Endothelial cell (in vitro differentiated cells): ENCODE measurements around the gene HLA-B. TPM values are rescaled to one million over a fixed set of nuclear protein-coding genes. Genes with fewer than 3 reads are reported as not detected.
A peak's percentile ranks its signal among the peaks of the same experiment; 100 is the strongest.
"Not testable (repeated sequence)": the region's sequence is repeated elsewhere in the genome, so short reads cannot be mapped to it uniquely, and the experiment has no call there.

Experiments used
- DNase-seq: peaks from one replicate; pipeline ENCODE4 v3.0.0; 2021; ENCODE audit warnings: low spot score
- H3K27ac Mint-ChIP-seq: one replicate; pipeline ENCODE4 v1.8.0; 2021; ENCODE audit warnings: mixed read lengths, inconsistent platforms; ENCODE audit not compliant: unreplicated experiment
- H3K27me3 Mint-ChIP-seq: one replicate; pipeline ENCODE4 v1.8.0; 2021; ENCODE audit warnings: mild to moderate bottlenecking, moderate library complexity, mixed read lengths, inconsistent platforms; ENCODE audit not compliant: unreplicated experiment
- H3K36me3 Mint-ChIP-seq: one replicate; pipeline ENCODE4 v1.8.0; 2021; ENCODE audit warnings: mild to moderate bottlenecking, low read depth, mixed read lengths, inconsistent platforms; ENCODE audit not compliant: unreplicated experiment
- H3K4me1 Mint-ChIP-seq: one replicate; pipeline ENCODE4 v1.8.0; 2021; ENCODE audit warnings: mild to moderate bottlenecking, mixed read lengths, inconsistent platforms; ENCODE audit not compliant: unreplicated experiment
- H3K4me3 Mint-ChIP-seq: one replicate; pipeline ENCODE4 v1.8.0; 2021; ENCODE audit warnings: mild to moderate bottlenecking, mixed read lengths, inconsistent platforms; ENCODE audit not compliant: unreplicated experiment
- H3K9me3 Mint-ChIP-seq: one replicate; pipeline ENCODE4 v1.8.0; 2021; ENCODE audit warnings: mixed read lengths, inconsistent platforms; ENCODE audit not compliant: unreplicated experiment
- total RNA-seq: library from RNA; stranded (reverse); fragmentation: NEBNext Ultra II Directional; extraction: Animal tissue kit (Norgen Biotek cat#: 25700); gene quantifications from one replicate; pipeline ENCODE4 v1.2.1, GENCODE V29; 2021; ENCODE audit not compliant: unreplicated experiment
- TF ChIP-seq, protein P1 (sequence below): fragments of 200-600 bp; sonication (generic); IDR thresholded peaks from one replicate; pipeline ENCODE4 v1.5.0; 2021; ENCODE audit warnings: antibody characterized with exemption; ENCODE audit not compliant: unreplicated experiment

HLA-B gene
- total RNA-seq, 1 donor from 2014 or later = 301 TPM

DNA sequence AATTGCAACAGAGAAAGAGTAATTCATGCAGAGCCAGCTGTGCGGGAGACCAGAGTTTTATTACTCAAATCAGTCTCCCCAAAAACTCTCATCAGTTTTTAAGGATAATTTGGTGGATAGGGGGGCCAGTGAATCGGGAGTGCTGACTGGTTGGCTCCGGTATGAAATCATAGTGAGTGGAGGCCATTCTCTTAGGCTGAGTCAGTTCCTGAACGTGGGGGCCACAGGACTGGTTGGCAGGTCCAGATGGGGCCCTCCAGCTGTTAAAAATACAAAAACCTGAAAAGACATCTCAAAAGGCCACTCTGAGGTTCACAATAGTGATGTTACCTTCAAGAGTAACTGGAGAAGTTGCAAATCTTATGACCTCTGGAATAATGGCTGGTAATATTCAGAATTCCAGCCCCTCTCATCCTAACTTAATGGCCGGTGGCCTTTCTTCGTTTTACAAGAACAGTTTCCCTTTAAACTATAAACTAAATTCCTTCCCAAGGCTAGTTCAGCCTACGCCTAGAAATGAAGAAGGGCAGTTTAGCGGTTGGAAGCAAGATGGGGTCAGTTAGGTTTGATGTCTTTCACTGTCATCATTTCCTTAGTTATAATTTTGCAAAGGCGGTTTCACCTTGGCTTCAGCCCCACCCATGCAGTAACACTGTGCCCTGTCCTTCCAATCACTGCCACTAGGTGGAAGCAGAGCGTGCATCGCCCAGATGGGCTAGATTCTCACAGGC, 39.6 kb upstream of the HLA-B start:
- peak; percentile 83 for DNase-seq
- TF ChIP-seq, protein P1, sequence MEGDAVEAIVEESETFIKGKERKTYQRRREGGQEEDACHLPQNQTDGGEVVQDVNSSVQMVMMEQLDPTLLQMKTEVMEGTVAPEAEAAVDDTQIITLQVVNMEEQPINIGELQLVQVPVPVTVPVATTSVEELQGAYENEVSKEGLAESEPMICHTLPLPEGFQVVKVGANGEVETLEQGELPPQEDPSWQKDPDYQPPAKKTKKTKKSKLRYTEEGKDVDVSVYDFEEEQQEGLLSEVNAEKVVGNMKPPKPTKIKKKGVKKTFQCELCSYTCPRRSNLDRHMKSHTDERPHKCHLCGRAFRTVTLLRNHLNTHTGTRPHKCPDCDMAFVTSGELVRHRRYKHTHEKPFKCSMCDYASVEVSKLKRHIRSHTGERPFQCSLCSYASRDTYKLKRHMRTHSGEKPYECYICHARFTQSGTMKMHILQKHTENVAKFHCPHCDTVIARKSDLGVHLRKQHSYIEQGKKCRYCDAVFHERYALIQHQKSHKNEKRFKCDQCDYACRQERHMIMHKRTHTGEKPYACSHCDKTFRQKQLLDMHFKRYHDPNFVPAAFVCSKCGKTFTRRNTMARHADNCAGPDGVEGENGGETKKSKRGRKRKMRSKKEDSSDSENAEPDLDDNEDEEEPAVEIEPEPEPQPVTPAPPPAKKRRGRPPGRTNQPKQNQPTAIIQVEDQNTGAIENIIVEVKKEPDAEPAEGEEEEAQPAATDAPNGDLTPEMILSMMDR = peak; percentile 63
- H3K27me3 Mint-ChIP-seq = peaks cover 3% of the 10 kb centered on the region
- H3K4me3 Mint-ChIP-seq = no peak overlapping the region
- peaks cover 29% of the 10 kb centered on the region for H3K4me1 Mint-ChIP-seq
- peaks cover 10% of the 10 kb centered on the region for H3K36me3 Mint-ChIP-seq
- H3K9me3 Mint-ChIP-seq = no peaks in the 10 kb centered on the region
- H3K27ac Mint-ChIP-seq = no peak overlapping the region

DNA sequence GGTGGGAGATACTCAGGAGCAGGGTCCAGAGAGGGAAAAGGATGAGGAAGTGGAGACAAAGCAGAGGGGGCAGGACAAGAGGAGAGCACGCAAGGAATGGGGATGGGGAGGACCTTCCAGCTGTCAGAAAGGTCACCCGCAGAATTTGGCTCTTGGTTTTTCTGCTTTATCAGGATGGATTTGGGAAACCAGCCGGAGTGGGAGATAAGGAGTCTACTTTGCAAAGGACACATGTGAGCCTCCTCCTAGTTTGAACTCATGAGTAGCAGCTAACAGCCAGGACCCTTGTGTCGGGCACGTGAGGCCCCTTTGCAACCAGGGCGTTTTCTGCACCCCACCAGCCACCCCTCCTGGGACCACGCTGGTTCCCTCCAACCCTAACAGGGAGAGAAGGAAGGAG, 38.9 kb upstream of the HLA-B start:
- Mint-ChIP-seq H3K27me3 (peaks cover under 1% of the 10 kb centered on the region), H3K9me3 (no peaks in the 10 kb centered on the region), H3K36me3 (peaks cover 5% of the 10 kb centered on the region), H3K4me1 (peaks cover 22% of the 10 kb centered on the region), H3K4me3 (no peak overlapping the region), H3K27ac (peak overlapping the region; percentile 64)
- no peak for DNase-seq
- TF ChIP-seq, protein P1 = no peak

DNA sequence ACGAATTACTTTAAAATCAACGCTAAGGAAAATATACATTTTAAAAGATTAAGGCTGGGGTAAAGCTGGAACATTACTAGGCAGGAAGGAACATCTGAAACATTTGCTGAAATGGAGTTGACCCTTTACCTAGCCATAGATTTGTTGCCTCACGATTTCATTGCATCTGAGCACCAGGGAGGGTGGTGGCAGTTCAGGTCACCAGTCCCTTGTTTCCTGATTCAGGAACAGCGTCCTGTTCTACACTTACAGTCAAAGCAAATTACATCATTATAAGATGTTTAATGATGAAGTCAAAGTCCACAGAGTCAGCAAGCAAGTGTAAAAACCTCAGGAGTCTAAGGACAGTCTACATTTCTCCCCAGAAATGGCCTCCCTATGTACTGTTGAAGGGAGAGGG, 37.4 kb upstream of the HLA-B start:
- TF ChIP-seq, protein P1 = no peak
- H3K9me3 Mint-ChIP-seq = no peaks in the 10 kb centered on the region
- H3K27me3 Mint-ChIP-seq = no peaks in the 10 kb centered on the region
- DNase-seq = no peak
- peaks cover 22% of the 10 kb centered on the region for H3K4me1 Mint-ChIP-seq
- H3K27ac Mint-ChIP-seq = no peak overlapping the region
- no peak overlapping the region for H3K4me3 Mint-ChIP-seq
- H3K36me3 Mint-ChIP-seq = peaks cover 5% of the 10 kb centered on the region

DNA sequence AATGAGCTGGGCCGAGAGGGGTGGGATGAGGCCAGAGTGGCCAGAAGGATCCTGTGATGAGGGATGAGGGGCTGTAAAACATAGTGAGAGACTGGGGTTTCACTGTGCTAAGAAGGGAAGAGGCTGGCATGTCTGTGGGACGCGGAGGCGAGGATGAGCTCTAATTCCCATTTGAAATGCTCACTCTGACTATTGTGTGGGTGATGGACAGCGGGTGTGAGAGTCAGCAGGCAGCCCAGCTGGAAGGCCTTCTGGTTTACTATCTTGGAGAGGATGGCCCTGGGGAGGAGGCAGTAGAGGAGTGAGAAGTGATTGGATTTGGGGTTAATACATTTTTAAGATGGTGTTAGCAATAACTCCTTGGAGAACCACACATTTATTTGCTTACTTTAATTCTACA, 37.0 kb upstream of the HLA-B start:
- Mint-ChIP-seq H3K4me3 (peak overlapping the region; percentile 47), H3K36me3 (peaks cover 5% of the 10 kb centered on the region), H3K4me1 (peaks cover 21% of the 10 kb centered on the region), H3K9me3 (no peaks in the 10 kb centered on the region), H3K27ac (no peak overlapping the region), H3K27me3 (no peaks in the 10 kb centered on the region)
- TF ChIP-seq, protein P1 = no peak
- DNase-seq = no peak

DNA sequence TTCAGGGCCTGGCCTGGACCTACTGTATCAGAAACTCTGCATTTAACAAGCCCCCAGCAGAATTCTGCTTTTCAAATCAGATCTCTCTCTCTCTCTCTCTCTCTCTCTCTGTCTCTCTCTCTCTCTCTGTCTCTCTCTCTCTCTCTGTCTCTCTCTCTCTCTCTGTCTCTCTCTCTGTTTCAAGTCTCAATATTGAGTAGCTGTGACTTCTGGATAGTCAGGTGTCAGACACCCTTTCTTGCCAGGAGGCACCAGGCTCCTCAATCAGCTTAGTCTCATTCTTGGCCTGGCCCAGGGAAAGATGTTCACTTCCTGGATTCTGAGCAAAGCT, 32.8 kb upstream of the HLA-B start:
- not testable (repeated sequence) for H3K4me3 Mint-ChIP-seq

DNA sequence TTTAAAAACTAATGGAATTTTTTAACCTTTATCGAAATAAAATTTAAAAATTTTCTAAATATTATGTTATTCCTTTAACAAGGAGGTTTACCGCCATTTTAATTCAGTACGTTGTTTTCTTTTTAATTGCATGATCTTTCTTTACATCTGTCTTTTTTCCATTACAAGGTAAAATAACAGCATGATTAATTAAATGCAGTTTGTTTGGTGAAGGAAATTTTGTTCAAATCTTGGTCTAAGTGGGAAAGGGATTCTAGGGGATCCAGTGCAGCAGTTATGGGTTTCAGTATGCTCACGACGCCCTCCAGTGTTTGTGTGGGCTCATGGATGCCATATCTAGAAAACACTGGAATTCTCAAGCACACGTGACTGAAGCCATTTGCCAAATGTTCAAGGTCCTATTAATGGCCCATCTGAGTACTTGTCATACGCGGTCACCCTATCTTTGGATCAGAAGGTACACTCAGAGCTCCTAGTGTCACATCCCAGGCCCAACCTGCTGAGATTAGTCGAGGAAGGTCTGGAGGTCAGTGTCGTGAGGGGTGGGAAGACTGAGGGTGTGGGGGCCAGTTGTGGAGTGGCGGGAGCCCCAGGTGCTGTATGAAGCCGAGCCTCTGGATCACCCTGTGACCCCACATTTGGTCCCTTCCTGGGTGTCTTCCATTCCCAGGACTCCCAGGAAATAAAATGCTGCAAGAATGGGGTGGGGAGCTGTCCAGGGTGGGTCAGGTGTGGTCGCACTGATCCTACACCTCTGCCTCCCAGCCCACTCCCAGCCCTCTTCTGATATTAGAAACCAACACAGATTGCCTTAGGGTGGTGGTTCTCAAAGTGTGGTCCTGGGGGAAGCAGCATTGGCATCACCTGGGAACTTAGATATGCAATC, 32.2 kb upstream of the HLA-B start:
- not testable (repeated sequence) for H3K36me3 Mint-ChIP-seq, H3K4me3 Mint-ChIP-seq, H3K27me3 Mint-ChIP-seq, H3K27ac Mint-ChIP-seq, H3K4me1 Mint-ChIP-seq, DNase-seq, H3K9me3 Mint-ChIP-seq

More for the DNA sequence above, 32.8 kb upstream of the HLA-B start:
- H3K27me3 Mint-ChIP-seq, H3K9me3 Mint-ChIP-seq, H3K36me3 Mint-ChIP-seq, H3K4me1 Mint-ChIP-seq, DNase-seq, H3K27ac Mint-ChIP-seq: not testable (repeated sequence)
